Right lobe of liver (tissue), 6 donors: ENCODE results near the gene CLIP2. TPM values are rescaled to one million over a fixed set of nuclear protein-coding genes. Genes with fewer than 3 reads are reported as not detected.

Experiments
- ATAC-seq, 4 donors: fragments of 200-7000 bp; cut with Tn5 transposase; one replicate each; pipeline ENCODE4 v1.9.1; 2020; ENCODE audit warnings: mild to moderate bottlenecking in 4 of 4, moderate library complexity in 4 of 4
- DNase-seq, 3 donors: peaks; one replicate each; pipeline ENCODE4 v3.0.0-alpha.2; 2020
- H3K27ac ChIP-seq, 3 donors: fragments of 200-600 bp; one replicate each; pipeline ENCODE4 v1.8.0; 2022
- H3K27me3 ChIP-seq, 2 donors: fragments of 200-600 bp; one replicate each; pipeline ENCODE4 v1.8.0; 2022
- H3K36me3 ChIP-seq, 4 donors: fragments of 200-600 bp; sonication (generic) in 1 of 4; one replicate each; pipeline versions ENCODE4 v1.5.1 to v1.8.0; 2017 to 2022; ENCODE audit warnings: control low read depth in 1 of 4
- H3K4me1 ChIP-seq, 4 donors: fragments of 200-600 bp; sonication (generic) in 1 of 4; one replicate each; pipeline versions ENCODE4 v1.5.1 to v1.8.0; 2017 to 2022; ENCODE audit warnings: control low read depth in 1 of 4
- H3K4me3 ChIP-seq, 3 donors: fragments of 200-600 bp; one replicate each; pipeline ENCODE4 v1.8.0; 2022
- H3K9me3 ChIP-seq, 4 donors: fragments of 200-600 bp; sonication (generic) in 1 of 4; one replicate each; pipeline versions ENCODE4 v1.5.1 to v1.8.0; 2017 to 2022; ENCODE audit warnings: control low read depth in 1 of 4
- CTCF ChIP-seq, 4 donors: fragments of 200-600 bp in 3 of 4; fragments of 450-650 bp in 1 of 4; IDR thresholded peaks; one replicate each; pipeline versions ENCODE4 v1.5.1 to v1.8.0; 2016 to 2022; ENCODE audit warnings: antibody characterized with exemption in 4 of 4, mild to moderate bottlenecking in 2 of 4
- POLR2A ChIP-seq: fragments of 450-650 bp; IDR thresholded peaks from one replicate; pipeline ENCODE4 v1.6.1; 2017; ENCODE audit warnings: antibody characterized with exemption, mild to moderate bottlenecking
- WGBS: methylation state at CpG from one replicate; pipeline ENCODE4 v1.1.6; 2018; ENCODE audit warnings: low coverage, low lambda C conversion rate; ENCODE audit not compliant: insufficient coverage; ENCODE audit errors: missing lambda C conversion rate; 5-methylcytosine and 5-hydroxymethylcytosine counted together
- intact Hi-C, 2 donors: fragments of 100-400 bp; cut with DNase I; formaldehyde crosslinking; loops; one replicate each; pipeline versions ENCODE4 v1.11.2 to v1.14.1; 2022
- total RNA-seq, 6 experiments: library from RNA; depleted of rRNA in 2 of 6; stranded (reverse); fragments of >200 nt in 2 of 6; fragmentation: NEBNext Ultra II Directional in 3 of 6; extraction: Animal tissue kit (Norgen Biotek cat#: 25700) in 3 of 6; gene quantifications; one replicate each; pipeline versions ENCODE4 v1.1.0 to v1.2.4, GENCODE V29; 2016 to 2023
- donor health status: DM: no; HTN: yes; CAD: no.
- donor health status: DM: no; HTN: no; CAD: no.
- donor health status: DM: no; HTN: no; CAD: no.
- donor health status: DM: no; HTN: yes; CAD: no.
- donor health status: DM: no; HTN: yes; CAD: no.

Gene CLIP2
- total RNA-seq, 6 experiments from 2014 or later: 2.8 to 6.8 (median 4.2) TPM

DNA sequence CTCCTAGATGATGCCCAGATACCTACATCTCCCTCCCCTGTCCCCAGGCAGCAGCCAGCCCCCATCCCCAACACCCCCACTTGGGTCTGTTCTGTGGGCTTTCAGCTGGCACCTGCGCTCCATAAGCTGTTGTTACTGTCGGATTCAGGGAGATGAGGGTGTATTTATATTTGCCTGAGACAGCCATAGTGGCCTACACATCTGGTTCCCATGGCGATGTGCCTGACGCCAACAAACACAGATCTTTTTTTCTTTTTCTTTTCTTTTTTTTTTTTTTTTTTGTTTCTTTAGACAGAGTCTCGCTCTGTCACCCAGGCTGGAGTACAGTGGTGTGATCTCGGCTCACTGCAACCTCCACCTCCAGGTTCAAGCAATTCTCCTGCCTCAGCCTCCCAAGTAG, 73.1 kb downstream of the CLIP2 start:
- WGBS: 100% methylated on average over 5 of the region's 6 CpGs
- H3K27me3 ChIP-seq: no peaks in the 10 kb centered on the region
- no peak for TF ChIP-seq POLR2A
- TF ChIP-seq CTCF (IDR thresholded peaks at IDR 0.05): no peak
- H3K9me3 ChIP-seq: no peaks in the 10 kb centered on the region
- DNase-seq (no peak), ATAC-seq (no peak)
- H3K4me3 ChIP-seq: no peak overlapping the region
- no peaks in the 10 kb centered on the region for H3K4me1 ChIP-seq
- intact Hi-C loops: no loop called here
- peaks cover 0 to 3% (median 0%) of the 10 kb centered on the region in 4 donors for H3K36me3 ChIP-seq
- no peak overlapping the region for H3K27ac ChIP-seq

GRCh38 chr7:74364061-74364460, 74.9 kb downstream of the CLIP2 start:
- no peak for TF ChIP-seq CTCF (IDR thresholded peaks at IDR 0.05)
- H3K4me1 ChIP-seq: no peaks in the 10 kb centered on the region
- WGBS: no CpG with 5 or more reads among the region's 7 CpGs
- intact Hi-C loops: no loop called here
- no peak overlapping the region for H3K27ac ChIP-seq
- H3K27me3 ChIP-seq: no peaks in the 10 kb centered on the region
- H3K36me3 ChIP-seq: peaks cover 0 to 3% (median 0%) of the 10 kb centered on the region in 4 donors
- no peak for DNase-seq
- no peak overlapping the region for H3K4me3 ChIP-seq
- no peaks in the 10 kb centered on the region for H3K9me3 ChIP-seq
- ATAC-seq: peak in 1 of 4 donors; percentile 20

DNA sequence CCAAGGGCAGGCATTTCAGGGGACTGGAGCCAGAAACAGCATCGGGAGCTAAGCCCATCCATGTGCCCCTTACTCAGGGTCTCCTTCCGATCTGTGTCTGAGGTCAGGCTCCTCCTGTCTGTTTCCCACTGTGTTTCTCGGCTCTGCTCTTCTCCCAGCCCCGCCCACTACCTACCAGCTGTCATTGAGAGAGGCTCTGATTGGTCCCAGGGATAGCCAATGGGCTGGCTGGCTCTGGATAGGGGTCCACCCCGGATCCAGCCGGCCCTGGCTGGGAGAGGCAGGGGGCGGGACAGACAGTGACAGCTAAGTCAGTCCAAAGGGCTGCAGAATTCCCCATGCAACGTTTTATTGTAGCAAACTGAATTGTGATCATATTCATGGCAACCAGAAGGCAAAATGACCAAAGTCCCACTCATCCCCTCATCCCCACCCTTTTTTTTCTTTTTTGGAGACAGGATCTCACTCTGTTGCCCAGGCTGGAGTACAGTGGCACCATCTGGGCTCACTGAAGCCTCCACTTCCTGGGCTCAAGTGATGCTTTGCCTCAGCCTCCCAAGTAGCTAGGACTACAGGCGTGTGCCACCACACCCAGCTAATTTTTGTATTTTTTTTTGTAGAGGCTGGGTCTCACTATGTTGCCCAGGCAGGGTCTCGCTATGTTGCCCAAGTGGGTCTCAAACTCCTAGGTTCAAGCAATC, 76.3 kb downstream of the CLIP2 start:
- 45% methylated on average over 5 of the region's 10 CpGs for WGBS
- H3K4me3 ChIP-seq: no peak overlapping the region
- peak; percentile 77 to 84 (median 78) for ATAC-seq
- TF ChIP-seq CTCF (IDR thresholded peaks at IDR 0.05) (no peak), POLR2A (no peak)
- H3K9me3 ChIP-seq: no peaks in the 10 kb centered on the region
- no peak overlapping the region for H3K27ac ChIP-seq
- H3K27me3 ChIP-seq: no peaks in the 10 kb centered on the region
- DNase-seq: no peak
- H3K4me1 ChIP-seq: no peaks in the 10 kb centered on the region
- intact Hi-C loops: no loop called here
- H3K36me3 ChIP-seq: no peaks in the 10 kb centered on the region

DNA sequence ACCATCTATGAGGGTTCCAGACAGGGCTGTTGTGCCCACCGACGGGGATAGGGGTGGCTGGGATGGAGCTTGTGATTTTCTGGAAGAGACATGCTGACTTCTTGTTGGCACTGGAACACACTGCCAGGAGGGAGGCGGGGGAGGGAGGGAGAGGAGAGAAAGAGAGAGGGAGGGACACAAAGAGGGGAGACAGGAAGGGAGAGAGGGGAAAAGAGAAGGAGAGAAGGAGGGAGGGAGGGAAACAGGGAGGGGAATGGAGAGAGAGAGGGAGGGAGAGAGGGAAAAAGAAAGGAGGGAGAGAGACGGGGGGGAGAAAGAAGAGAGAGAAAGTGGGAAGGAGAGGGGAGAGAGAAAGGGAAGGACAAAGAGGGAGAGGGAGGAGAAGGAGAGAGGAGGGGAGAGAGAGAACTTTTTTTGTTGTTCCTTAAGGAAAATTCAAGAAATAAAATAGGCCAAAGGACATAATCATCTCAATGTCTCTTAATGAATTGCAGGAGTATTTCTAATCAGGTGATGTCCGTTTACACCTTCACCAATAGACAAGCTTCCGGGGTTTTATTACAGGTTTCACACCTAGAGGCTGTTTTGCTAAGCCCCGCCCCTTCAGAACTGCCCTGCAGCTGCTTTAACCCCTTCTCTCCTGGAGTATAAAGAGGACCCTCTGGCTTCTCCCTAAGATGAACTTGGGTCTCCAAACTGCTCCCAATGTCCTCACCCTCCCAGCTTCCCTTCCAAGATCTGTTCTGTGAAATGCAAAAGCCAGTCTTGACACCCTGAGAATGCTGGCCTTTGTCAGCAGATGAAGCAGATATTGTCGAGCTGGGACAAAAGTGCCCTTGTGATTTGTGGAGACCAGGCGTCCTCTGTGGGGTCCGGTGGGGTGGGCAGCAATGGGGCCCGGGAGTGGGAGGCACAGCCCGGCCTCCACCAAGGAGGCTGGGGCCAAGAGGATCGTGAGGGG, 82.5 kb downstream of the CLIP2 start:
- no peak overlapping the region for H3K27ac ChIP-seq
- DNase-seq: no peak
- TF ChIP-seq CTCF (IDR thresholded peaks at IDR 0.05) (no peak), POLR2A (no peak)
- 40% methylated on average over 9 of the region's 13 CpGs for WGBS
- no peaks in the 10 kb centered on the region for H3K9me3 ChIP-seq
- H3K4me3 ChIP-seq: no peak overlapping the region
- H3K36me3 ChIP-seq: no peaks in the 10 kb centered on the region
- no peak for ATAC-seq
- no peaks in the 10 kb centered on the region for H3K4me1 ChIP-seq
- no peaks in the 10 kb centered on the region for H3K27me3 ChIP-seq
- intact Hi-C loops: loop anchor here in 1 of 2 donors (10.0 kb wide), 1 partner anchor 47 kb away; no protein-coding TSS in a partner anchor
